ENCODE data around the gene TRAF3. TPM values are rescaled to one million over a fixed set of nuclear protein-coding genes. Genes with fewer than 3 reads are reported as not detected.

The TRAF3 gene
- polyA plus RNA-seq, 1 experiment = 20.1 TPM

DNA sequence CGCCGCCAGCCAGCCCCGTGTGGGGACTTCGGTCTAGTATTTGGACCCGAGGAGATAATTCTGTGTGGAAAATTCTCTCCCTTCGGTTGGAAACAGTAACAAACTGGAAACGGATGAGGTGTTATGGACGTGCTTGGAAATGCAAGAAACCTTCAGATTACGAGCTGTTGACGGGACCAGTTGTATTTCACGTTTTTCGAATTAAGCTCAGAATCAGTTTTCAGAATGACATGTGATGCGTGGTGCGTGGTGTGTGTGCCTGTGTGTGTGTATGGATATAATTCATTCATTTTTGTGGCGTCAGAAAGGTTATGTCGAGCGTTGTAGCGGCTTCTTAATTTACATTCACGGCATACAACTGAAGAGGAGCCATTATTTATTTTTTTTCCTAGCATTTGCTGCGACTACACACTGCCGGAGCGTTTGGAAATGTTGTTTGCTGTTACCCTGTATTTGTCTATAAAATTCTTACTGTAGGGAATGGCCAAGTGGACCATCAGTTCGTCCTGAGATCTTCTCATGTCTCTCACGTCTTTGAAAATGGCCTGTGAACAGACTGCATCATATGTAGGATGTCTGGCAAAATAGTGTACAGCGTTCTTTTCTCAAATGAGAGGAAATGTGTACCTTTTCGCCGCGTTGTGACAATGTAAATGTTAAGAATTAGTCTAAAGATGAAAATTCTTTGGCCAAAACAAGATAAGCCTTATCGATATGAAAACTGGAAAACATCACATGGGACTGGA is 1.3 kb downstream of the TRAF3 start:
- CTCF ChIA-PET = no interaction called here
- peak overlapping the region; percentile 52 for H3K4me3 ChIP-seq (ENCODE audit: low read depth, low read length)
- DNase-seq (ENCODE audit: low read depth) = no peak
- H3K36me3 ChIP-seq (ENCODE audit: control insufficient read depth, insufficient read depth, low read length) = no peaks in the 10 kb centered on the region
- TF ChIP-seq, protein P1, sequence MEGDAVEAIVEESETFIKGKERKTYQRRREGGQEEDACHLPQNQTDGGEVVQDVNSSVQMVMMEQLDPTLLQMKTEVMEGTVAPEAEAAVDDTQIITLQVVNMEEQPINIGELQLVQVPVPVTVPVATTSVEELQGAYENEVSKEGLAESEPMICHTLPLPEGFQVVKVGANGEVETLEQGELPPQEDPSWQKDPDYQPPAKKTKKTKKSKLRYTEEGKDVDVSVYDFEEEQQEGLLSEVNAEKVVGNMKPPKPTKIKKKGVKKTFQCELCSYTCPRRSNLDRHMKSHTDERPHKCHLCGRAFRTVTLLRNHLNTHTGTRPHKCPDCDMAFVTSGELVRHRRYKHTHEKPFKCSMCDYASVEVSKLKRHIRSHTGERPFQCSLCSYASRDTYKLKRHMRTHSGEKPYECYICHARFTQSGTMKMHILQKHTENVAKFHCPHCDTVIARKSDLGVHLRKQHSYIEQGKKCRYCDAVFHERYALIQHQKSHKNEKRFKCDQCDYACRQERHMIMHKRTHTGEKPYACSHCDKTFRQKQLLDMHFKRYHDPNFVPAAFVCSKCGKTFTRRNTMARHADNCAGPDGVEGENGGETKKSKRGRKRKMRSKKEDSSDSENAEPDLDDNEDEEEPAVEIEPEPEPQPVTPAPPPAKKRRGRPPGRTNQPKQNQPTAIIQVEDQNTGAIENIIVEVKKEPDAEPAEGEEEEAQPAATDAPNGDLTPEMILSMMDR (IDR thresholded peaks at IDR 0.05; ENCODE audit: insufficient read depth, low read depth, low read length) = no peak
- no peaks in the 10 kb centered on the region for H3K27me3 ChIP-seq (ENCODE audit: control insufficient read depth, insufficient read depth, low read length)
- POLR2A ChIA-PET = interaction anchor here (0.6 kb wide), 1 partner anchor 273 kb away, joined by 3 read pairs; no protein-coding TSS in a partner anchor

DNA sequence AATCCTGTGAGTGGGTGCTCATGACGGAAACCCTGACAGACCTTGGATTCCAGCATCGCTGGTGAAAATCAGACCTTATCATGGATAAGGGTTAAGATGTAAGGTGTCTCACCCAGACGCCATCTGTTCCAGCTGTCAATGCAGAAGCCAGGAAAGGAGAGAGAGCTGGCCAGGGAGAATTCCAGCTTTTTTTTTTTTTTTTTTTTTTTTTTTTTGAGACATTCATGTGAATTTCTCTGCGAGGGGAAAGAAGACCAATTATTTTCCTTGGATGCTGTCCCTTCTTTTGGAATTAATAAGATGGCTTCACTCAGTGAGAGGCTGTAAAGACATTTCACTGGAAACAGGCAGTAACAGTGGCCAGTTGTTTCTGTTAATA is 1.8 kb downstream of the TRAF3 start:
- POLR2A ChIA-PET = interaction anchor here (0.6 kb wide), 1 partner anchor 273 kb away, joined by 3 read pairs; no protein-coding TSS in a partner anchor
- Histone ChIP-seq H3K4me3 (ENCODE audit: low read depth, low read length) (peak overlapping the region; percentile 52), H3K36me3 (ENCODE audit: control insufficient read depth, insufficient read depth, low read length) (no peaks in the 10 kb centered on the region), H3K27me3 (ENCODE audit: control insufficient read depth, insufficient read depth, low read length) (no peaks in the 10 kb centered on the region)
- TF ChIP-seq, protein P1 (IDR thresholded peaks at IDR 0.05; ENCODE audit: insufficient read depth, low read depth, low read length) = no peak
- CTCF ChIA-PET = no interaction called here
- no peak for DNase-seq (ENCODE audit: low read depth)

DNA sequence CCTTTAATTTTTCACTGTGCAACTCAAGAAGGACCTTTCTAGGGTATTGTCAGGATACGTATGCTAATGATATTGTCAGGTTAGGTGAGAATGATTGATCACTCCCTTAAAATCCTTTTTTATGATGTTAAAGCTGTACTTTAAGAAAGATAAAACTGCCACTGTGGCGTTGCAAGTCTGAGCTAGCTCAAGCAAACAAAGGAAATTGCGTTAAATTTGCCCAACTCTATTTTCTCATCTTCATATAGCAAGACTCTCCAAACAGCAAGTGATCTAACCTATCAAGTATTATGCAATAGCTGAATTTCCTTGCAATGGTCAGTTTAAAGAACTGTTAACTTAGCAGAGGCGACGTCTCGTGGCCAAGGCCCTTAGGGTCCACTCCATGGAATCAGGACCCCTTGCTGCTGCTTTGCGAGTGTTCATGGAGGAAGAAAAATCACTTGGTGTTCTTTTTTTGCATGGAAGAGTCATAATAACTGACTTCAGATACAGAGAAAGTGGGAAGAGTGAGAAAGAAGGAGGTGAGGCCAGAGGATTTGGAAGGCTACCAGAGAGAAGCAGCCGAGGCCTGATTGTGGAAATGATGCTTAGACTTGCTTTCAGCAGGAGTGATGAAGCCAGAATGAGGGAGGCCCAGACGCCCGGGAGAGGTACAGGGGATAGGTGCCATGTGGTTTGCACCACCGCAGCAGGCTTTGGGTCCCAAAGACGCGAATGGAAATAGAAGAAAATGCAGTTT is 2.5 kb downstream of the TRAF3 start:
- POLR2A ChIA-PET = no interaction called here
- TF ChIP-seq, protein P1 (IDR thresholded peaks at IDR 0.05; ENCODE audit: insufficient read depth, low read depth, low read length) = no peak
- CTCF ChIA-PET = no interaction called here
- H3K27me3 ChIP-seq (ENCODE audit: control insufficient read depth, insufficient read depth, low read length) = no peaks in the 10 kb centered on the region
- H3K4me3 ChIP-seq (ENCODE audit: low read depth, low read length) = no peak overlapping the region
- H3K36me3 ChIP-seq (ENCODE audit: control insufficient read depth, insufficient read depth, low read length) = no peaks in the 10 kb centered on the region
- DNase-seq (ENCODE audit: low read depth) = no peak

DNA sequence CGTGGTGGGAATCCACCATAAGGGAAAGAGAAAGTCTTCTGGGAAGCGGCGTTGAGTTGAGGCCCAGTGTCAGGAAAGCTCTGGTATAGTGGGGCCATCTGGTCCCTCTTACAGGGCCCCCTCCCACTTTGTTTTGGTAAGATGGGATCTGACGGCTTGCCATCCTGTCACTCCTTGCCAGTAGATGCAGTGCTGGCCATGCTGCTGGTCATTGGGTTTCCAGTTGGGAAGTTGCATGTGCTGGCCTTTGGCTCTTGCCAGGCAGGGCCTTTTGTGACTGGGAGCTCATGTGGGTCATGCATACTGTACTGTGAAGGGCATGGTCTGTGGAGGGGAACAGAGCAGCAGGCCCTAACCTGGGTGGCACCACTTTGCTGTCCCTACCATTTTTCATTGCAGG is 3.8 kb downstream of the TRAF3 start:
- Histone ChIP-seq H3K4me3 (ENCODE audit: low read depth, low read length) (no peak overlapping the region), H3K27me3 (ENCODE audit: control insufficient read depth, insufficient read depth, low read length) (no peaks in the 10 kb centered on the region), H3K36me3 (ENCODE audit: control insufficient read depth, insufficient read depth, low read length) (no peaks in the 10 kb centered on the region)
- CTCF ChIA-PET = no interaction called here
- DNase-seq (ENCODE audit: low read depth) = no peak
- TF ChIP-seq, protein P1 (IDR thresholded peaks at IDR 0.05; ENCODE audit: insufficient read depth, low read depth, low read length) = no peak
- POLR2A ChIA-PET = no interaction called here

DNA sequence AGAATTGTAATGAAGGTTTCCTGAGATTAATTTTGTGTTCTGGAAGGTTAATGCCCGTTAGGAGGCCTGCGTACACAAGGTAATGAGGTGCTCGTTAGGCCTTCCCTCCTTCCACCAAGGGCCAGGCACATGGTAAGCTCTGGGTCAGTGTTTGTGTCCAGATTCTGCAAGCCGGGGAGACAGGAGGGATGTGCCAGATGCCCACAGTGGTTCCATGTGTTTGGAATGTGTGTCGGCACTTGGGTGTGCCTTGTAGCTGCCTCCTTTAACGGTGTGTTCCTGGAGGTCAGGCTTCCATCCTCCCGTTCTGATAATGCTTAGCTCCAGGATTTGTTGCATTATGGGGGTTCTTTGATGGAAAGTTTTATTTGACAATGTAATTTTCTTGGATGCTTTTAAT is 5.7 kb downstream of the TRAF3 start:
- CTCF ChIA-PET = interaction anchor here (1.1 to 1.5 kb wide), 4 partner anchors 9 to 157 kb away, joined by 3 to 4 read pairs (median 4); no protein-coding TSS in a partner anchor
- Histone ChIP-seq H3K27me3 (ENCODE audit: control insufficient read depth, insufficient read depth, low read length) (no peaks in the 10 kb centered on the region), H3K36me3 (ENCODE audit: control insufficient read depth, insufficient read depth, low read length) (no peaks in the 10 kb centered on the region), H3K4me3 (ENCODE audit: low read depth, low read length) (no peak overlapping the region)
- TF ChIP-seq, protein P1 (IDR thresholded peaks at IDR 0.05; ENCODE audit: insufficient read depth, low read depth, low read length) = no peak
- POLR2A ChIA-PET = no interaction called here
- DNase-seq (ENCODE audit: low read depth) = no peak

All from BJ (cell line).